ENCODE measurements around the gene RAB19.
"Not testable (repeated sequence)": the region's sequence is repeated elsewhere in the genome, so short reads cannot be mapped to it uniquely, and the experiment has no call there.

- not testable (repeated sequence) for TF ChIP-seq USF2 (IDR thresholded peaks at IDR 0.05; ENCODE audit: low read length); EP300 (IDR thresholded peaks at IDR 0.05; ENCODE audit: borderline replicate concordance in 1 of 2, low read depth in 2 of 2, low read length in 2 of 2); RBBP5 (IDR thresholded peaks at IDR 0.05; ENCODE audit: borderline replicate concordance, low read depth, low read length); KDM5A (IDR thresholded peaks at IDR 0.05; ENCODE audit: low read length); EZH2 (IDR thresholded peaks at IDR 0.05; ENCODE audit: low read depth, low read length, severe bottlenecking); FOSL1 (IDR thresholded peaks at IDR 0.05; ENCODE audit: insufficient read depth, low read depth, low read length); TCF12 (IDR thresholded peaks at IDR 0.05; ENCODE audit: low read depth, low read length)
Observed at GRCh38 chr7:140418156-140418472, 14.3 kb downstream of the RAB19 start.

All from H1 (cell line).